Stomach (tissue), 4 donors: ENCODE data around the gene HS3ST6.

Source experiments
- CTCF ChIP-seq, 7 experiments: fragments of 450-650 bp in 4 of 7; fragments of 200-600 bp in 3 of 7; sonication (generic) in 3 of 7; IDR thresholded peaks; one replicate each; pipeline ENCODE4 v1.5.1; 2016 to 2019; ENCODE audit warnings: antibody characterized with exemption in 7 of 7, control low read depth in 2 of 7, mild to moderate bottlenecking in 1 of 7
- EP300 ChIP-seq: sonication (generic); formaldehyde crosslinking; IDR thresholded peaks from one replicate; pipeline ENCODE4 v1.6.1; 2017; ENCODE audit warnings: antibody characterized with exemption
- POLR2A ChIP-seq, 4 donors: fragments of 450-650 bp; IDR thresholded peaks; one replicate each; pipeline ENCODE4 v1.6.1; 2016; ENCODE audit warnings: antibody characterized with exemption in 4 of 4, control low read depth in 2 of 4, mild to moderate bottlenecking in 1 of 4, moderate library complexity in 1 of 4
- POLR2AphosphoS5 ChIP-seq, 3 donors: sonication (generic); formaldehyde crosslinking; IDR thresholded peaks; one replicate each; pipeline ENCODE4 v1.6.1; 2016; ENCODE audit warnings: antibody characterized with exemption in 3 of 3

- TF ChIP-seq CTCF (IDR thresholded peaks at IDR 0.05) (peak in 3 of 7 experiments; percentile 14 to 30 (median 29)), EP300 (no peak), POLR2AphosphoS5 (IDR thresholded peaks at IDR 0.05) (peak in 1 of 3 donors; percentile 13), POLR2A (IDR thresholded peaks at IDR 0.05) (no peak)
Measured at GRCh38 chr16:1932050-1933028, 14.1 kb upstream of the HS3ST6 start.
